ENCODE data around the gene PDGFRB. TPM values are rescaled to one million over a fixed set of nuclear protein-coding genes. Genes with fewer than 3 reads are reported as not detected.

PDGFRB gene
- total RNA-seq, 4 donors from 2014 or later: 171 to 354 (median 217) TPM

DNA sequence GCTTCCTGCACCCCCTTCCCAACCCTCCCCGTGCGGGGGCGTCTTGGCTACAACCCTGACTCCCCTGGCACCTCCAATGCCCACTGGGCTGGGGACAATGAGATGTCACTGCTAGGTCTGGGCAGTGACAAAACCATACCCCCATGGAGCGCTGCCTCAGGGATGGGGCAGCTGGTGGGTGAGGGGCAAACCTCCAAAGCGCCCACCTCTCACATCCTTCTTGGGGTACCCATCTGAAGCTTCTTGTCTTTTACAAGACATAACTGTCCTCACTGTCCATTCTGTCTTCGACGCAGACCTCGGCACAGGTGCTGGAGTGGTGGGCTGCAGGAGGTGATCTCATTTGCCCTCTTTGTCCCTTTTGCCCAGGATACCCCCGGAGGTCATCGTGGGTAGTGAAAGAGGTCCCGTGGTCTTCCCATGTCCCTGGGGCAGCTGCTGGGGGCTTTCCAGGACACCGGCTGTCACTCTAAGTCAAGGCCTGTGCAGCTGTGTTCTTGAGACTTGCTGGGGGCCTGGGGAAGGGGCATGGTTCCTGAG lies 41.5 kb downstream of the PDGFRB start:
- TF ChIP-seq, protein P1, sequence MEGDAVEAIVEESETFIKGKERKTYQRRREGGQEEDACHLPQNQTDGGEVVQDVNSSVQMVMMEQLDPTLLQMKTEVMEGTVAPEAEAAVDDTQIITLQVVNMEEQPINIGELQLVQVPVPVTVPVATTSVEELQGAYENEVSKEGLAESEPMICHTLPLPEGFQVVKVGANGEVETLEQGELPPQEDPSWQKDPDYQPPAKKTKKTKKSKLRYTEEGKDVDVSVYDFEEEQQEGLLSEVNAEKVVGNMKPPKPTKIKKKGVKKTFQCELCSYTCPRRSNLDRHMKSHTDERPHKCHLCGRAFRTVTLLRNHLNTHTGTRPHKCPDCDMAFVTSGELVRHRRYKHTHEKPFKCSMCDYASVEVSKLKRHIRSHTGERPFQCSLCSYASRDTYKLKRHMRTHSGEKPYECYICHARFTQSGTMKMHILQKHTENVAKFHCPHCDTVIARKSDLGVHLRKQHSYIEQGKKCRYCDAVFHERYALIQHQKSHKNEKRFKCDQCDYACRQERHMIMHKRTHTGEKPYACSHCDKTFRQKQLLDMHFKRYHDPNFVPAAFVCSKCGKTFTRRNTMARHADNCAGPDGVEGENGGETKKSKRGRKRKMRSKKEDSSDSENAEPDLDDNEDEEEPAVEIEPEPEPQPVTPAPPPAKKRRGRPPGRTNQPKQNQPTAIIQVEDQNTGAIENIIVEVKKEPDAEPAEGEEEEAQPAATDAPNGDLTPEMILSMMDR (IDR thresholded peaks at IDR 0.05): no peak
- TF ChIP-seq POLR2A (IDR thresholded peaks at IDR 0.05) (no peak), EP300 (IDR thresholded peaks at IDR 0.05) (peak in 1 of 2 donors; percentile 33)
- Histone ChIP-seq H3K36me3 (peaks cover 0 to 53% (median 7%) of the 10 kb centered on the region in 3 donors), H3K4me1 (peaks cover 0 to 39% (median 13%) of the 10 kb centered on the region in 4 donors), H3K4me3 (no peak overlapping the region), H3K9me3 (no peaks in the 10 kb centered on the region), H3K27me3 (no peaks in the 10 kb centered on the region), H3K27ac (no peak overlapping the region)
- WGBS, 2 donors: 77 to 83% methylated on average over 12 of the region's 12 CpGs
- DNase-seq (ENCODE audit: low spot score in 2 of 2): peak; percentile 4 to 11

DNA sequence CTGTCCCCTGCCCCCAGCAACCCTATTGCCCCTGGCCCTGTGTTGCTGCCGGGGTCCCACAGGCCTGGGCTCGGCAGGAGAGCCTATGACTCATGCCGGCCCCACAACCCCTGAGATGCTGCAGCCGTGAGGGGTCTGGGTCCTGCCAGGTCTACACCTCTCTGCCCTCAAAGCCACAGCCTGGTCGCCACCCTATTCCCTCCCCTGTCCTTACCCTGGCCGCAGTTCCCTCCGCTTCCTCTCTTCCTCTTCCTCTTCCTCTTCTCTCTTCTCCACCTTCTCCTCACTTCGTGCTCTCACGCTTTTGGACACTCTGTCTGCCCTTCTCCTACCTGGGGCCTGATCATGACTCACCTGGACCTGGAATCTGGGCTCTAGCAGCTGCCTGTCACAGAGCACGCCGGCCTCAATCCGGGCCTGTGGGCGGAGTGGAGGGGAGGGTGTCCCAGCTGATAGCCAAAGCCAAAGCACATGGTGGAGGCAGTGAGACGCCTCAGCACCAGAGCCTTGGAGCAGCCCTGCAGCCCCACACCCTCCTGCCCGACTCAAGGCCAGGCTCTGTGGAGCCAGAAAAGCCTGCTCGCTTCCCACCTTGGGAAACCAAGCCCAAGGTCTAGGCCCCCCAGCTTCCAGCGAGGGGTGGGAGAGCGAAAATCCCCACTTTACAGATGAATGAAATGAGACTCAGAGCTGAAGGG lies 42.4 kb downstream of the PDGFRB start:
- 54 to 56% methylated on average over 17 of the region's 18 CpGs for WGBS, 2 donors
- peak overlapping the region; percentile 4 to 88 (median 65) for H3K27ac ChIP-seq
- no peaks in the 10 kb centered on the region for H3K27me3 ChIP-seq
- peak; percentile 5 to 12 for DNase-seq (ENCODE audit: low spot score in 2 of 2)
- TF ChIP-seq, protein P1 (IDR thresholded peaks at IDR 0.05): no peak
- TF ChIP-seq POLR2A (IDR thresholded peaks at IDR 0.05): no peak
- TF ChIP-seq EP300 (IDR thresholded peaks at IDR 0.05): no peak
- no peak overlapping the region for H3K4me3 ChIP-seq
- peaks cover 0 to 48% (median 13%) of the 10 kb centered on the region in 4 donors for H3K4me1 ChIP-seq
- H3K9me3 ChIP-seq: no peaks in the 10 kb centered on the region
- peaks cover 0 to 43% (median 0%) of the 10 kb centered on the region in 3 donors for H3K36me3 ChIP-seq

DNA sequence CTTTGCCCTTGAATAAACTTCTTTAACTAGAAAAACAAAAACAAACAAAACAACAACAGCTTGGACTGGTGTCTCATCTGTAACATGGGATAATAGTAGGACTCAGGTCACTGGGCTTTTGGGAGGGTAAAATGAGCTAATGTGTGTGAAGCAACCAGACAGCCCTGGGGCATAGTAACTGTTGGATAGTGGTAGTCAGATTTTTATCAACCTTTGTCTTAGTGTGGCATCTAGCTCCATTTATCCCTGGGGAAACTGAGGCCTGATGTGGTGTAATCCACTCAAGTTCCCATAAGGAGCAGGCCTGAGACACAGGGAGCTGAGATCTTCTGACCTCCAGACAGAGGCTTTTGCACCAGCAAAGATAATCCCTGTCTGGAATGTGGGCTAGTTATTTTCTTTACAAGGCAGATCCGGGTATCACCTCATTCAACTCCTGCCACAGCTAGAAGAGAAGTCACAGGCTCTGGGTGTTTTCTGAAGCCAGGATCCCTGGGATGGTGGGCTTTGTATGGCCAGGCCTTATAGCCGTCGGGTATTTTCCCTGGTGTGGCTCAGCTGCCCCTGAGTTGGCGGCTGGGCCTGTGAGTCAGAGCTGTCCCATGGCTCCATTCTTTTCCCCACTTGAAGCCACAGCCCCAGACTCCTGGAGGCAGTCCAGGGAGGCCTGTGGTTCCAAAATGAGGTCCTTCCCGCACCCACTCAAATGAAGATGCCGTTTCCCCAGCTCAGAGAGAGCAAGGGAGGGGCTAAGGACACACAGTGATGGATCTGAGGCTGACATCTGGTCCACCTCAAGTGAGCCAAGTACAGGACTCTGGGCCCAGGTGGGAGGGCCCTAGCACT lies 43.2 kb downstream of the PDGFRB start:
- 12 to 24% methylated on average over 6 of the region's 6 CpGs for WGBS, 2 donors
- DNase-seq (ENCODE audit: low spot score in 2 of 2): peak; percentile 26 to 33
- no peak overlapping the region for H3K4me3 ChIP-seq
- no peak for TF ChIP-seq POLR2A (IDR thresholded peaks at IDR 0.05)
- no peak for TF ChIP-seq EP300 (IDR thresholded peaks at IDR 0.05)
- TF ChIP-seq, protein P1 (IDR thresholded peaks at IDR 0.05): no peak
- peak overlapping the region; percentile 36 to 88 (median 65) for H3K27ac ChIP-seq
- H3K36me3 ChIP-seq: peaks cover 0 to 36% (median 0%) of the 10 kb centered on the region in 3 donors
- H3K4me1 ChIP-seq: peaks cover 0 to 56% (median 13%) of the 10 kb centered on the region in 4 donors
- H3K27me3 ChIP-seq: no peaks in the 10 kb centered on the region
- no peaks in the 10 kb centered on the region for H3K9me3 ChIP-seq

DNA sequence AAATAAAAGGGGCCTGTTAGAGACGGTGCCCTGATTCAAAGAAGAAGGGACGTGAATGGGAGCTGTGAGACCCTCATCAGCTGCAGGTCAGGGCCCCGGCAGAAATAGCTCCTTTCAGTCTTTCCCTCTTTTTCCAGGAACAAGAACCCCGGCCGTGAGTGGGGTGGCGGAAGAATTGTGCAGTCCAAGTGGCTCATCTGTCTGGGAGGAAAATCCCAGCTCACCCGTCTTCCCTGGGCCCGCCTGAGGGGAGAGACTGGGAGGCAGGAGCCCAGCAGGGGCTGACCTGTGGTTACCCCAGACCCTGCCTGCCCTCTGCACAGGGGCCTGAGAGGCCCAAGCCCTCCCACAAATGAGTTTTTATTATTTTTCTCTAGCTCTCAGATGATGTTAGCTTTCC lies 44.5 kb downstream of the PDGFRB start:
- Histone ChIP-seq H3K36me3 (peaks cover 0 to 24% (median 0%) of the 10 kb centered on the region in 3 donors), H3K9me3 (no peaks in the 10 kb centered on the region), H3K27me3 (no peaks in the 10 kb centered on the region), H3K27ac (peak overlapping the region in 2 of 4 donors; percentile 73 to 88), H3K4me1 (peaks cover 0 to 62% (median 13%) of the 10 kb centered on the region in 4 donors), H3K4me3 (no peak overlapping the region)
- TF ChIP-seq POLR2A (IDR thresholded peaks at IDR 0.05) (no peak), EP300 (IDR thresholded peaks at IDR 0.05) (no peak)
- TF ChIP-seq, protein P1 (IDR thresholded peaks at IDR 0.05): no peak
- WGBS, 2 donors: 44 to 47% methylated on average over 8 of the region's 8 CpGs
- DNase-seq (ENCODE audit: low spot score in 2 of 2): no peak
